Panc1 (cell line): ENCODE results near the gene ADSS1.

Source experiments
- POLR2AphosphoS5 ChIP-seq: IDR thresholded peaks from 2 replicates; pipeline ENCODE4 v1.6.1; 2012; ENCODE audit warnings: mild to moderate bottlenecking, low read depth, low read length, moderate library complexity
- SIN3A ChIP-seq: IDR thresholded peaks from 2 replicates; pipeline ENCODE4 v1.6.1; 2012; ENCODE audit warnings: low read depth, mild to moderate bottlenecking, low read length, moderate library complexity, borderline replicate concordance; ENCODE audit not compliant: insufficient read depth
- TF ChIP-seq, protein P1 (sequence below): fragments of 450-650 bp; IDR thresholded peaks from 2 replicates; pipeline ENCODE4 v1.5.1; 2017; ENCODE audit warnings: mild to moderate bottlenecking
- TF ChIP-seq, protein P2 (sequence below), 2 experiments: IDR thresholded peaks; 2 replicates each; pipeline ENCODE4 v1.6.1; 2011 to 2012; ENCODE audit warnings: low read depth in 2 of 2, control low read depth in 1 of 2, low read length in 1 of 2, mild to moderate bottlenecking in 1 of 2, moderate library complexity in 1 of 2; ENCODE audit not compliant: insufficient read depth in 1 of 2

DNA sequence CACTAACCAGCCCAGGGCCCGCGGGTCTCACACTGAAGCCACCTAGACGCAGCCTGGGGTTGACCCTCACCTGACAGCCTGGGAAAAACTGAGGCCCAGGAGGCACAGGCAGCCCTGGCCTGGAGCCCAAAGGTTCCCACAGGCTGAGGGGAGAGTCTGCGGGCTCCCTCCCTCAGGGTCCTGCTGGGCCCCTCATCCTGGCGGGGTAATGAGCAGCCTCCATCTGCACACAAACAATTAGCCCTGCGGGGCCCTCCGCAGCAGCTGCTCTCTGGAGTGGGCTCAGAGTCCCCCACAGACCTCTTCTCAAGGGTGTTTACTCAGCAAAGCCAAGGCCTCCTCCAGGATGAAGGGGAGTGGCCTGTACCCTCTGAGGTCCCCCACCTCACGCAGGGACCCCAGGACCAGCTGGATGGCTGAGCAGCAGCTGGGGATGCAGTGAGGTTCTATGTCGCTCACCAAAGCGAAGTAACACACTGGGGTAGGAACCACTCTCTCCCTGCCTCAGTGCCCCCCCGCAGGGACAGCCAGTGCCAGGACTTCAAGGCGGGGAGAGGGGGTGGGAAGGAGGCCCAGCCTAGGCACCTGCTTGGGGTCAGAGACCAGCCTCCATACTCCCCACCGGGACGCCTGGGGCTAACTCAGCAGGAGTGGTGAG, 64.3 kb downstream of the ADSS1 start:
- TF ChIP-seq SIN3A (no peak), POLR2AphosphoS5 (no peak)
- TF ChIP-seq, protein P1, sequence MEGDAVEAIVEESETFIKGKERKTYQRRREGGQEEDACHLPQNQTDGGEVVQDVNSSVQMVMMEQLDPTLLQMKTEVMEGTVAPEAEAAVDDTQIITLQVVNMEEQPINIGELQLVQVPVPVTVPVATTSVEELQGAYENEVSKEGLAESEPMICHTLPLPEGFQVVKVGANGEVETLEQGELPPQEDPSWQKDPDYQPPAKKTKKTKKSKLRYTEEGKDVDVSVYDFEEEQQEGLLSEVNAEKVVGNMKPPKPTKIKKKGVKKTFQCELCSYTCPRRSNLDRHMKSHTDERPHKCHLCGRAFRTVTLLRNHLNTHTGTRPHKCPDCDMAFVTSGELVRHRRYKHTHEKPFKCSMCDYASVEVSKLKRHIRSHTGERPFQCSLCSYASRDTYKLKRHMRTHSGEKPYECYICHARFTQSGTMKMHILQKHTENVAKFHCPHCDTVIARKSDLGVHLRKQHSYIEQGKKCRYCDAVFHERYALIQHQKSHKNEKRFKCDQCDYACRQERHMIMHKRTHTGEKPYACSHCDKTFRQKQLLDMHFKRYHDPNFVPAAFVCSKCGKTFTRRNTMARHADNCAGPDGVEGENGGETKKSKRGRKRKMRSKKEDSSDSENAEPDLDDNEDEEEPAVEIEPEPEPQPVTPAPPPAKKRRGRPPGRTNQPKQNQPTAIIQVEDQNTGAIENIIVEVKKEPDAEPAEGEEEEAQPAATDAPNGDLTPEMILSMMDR: no peak
- TF ChIP-seq, protein P2, sequence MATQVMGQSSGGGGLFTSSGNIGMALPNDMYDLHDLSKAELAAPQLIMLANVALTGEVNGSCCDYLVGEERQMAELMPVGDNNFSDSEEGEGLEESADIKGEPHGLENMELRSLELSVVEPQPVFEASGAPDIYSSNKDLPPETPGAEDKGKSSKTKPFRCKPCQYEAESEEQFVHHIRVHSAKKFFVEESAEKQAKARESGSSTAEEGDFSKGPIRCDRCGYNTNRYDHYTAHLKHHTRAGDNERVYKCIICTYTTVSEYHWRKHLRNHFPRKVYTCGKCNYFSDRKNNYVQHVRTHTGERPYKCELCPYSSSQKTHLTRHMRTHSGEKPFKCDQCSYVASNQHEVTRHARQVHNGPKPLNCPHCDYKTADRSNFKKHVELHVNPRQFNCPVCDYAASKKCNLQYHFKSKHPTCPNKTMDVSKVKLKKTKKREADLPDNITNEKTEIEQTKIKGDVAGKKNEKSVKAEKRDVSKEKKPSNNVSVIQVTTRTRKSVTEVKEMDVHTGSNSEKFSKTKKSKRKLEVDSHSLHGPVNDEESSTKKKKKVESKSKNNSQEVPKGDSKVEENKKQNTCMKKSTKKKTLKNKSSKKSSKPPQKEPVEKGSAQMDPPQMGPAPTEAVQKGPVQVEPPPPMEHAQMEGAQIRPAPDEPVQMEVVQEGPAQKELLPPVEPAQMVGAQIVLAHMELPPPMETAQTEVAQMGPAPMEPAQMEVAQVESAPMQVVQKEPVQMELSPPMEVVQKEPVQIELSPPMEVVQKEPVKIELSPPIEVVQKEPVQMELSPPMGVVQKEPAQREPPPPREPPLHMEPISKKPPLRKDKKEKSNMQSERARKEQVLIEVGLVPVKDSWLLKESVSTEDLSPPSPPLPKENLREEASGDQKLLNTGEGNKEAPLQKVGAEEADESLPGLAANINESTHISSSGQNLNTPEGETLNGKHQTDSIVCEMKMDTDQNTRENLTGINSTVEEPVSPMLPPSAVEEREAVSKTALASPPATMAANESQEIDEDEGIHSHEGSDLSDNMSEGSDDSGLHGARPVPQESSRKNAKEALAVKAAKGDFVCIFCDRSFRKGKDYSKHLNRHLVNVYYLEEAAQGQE (IDR thresholded peaks at IDR 0.05; ENCODE audit: insufficient read depth in 1 of 2, low read depth in 2 of 2, low read length in 1 of 2): no peak
